ENCODE measurements around the gene COL12A1.

GRCh38 chr6:75106426-75106825 is 99.4 kb downstream of the COL12A1 start:
- no peak for TF ChIP-seq CTCF (IDR thresholded peaks at IDR 0.05; ENCODE audit: extremely low read depth in 1 of 2, insufficient read depth in 1 of 2, low read depth in 1 of 2, low read length in 2 of 2)
- TF ChIP-seq POLR2A (IDR thresholded peaks at IDR 0.05; ENCODE audit: low read depth, low read length), result no peak
- TF ChIP-seq EZH2 (IDR thresholded peaks at IDR 0.05; ENCODE audit: borderline replicate concordance, low read depth, low read length, severe bottlenecking), result no peak
- TF ChIP-seq JUN (IDR thresholded peaks at IDR 0.05; ENCODE audit: borderline replicate concordance, insufficient read depth, insufficient read length, low read depth), result no peak
- TF ChIP-seq MAX (IDR thresholded peaks at IDR 0.05; ENCODE audit: insufficient read depth, insufficient read length), result no peak
- no peak for TF ChIP-seq POLR2AphosphoS5 (IDR thresholded peaks at IDR 0.05; ENCODE audit: insufficient read depth, low read depth, low read length)
- TF ChIP-seq GATA2 (IDR thresholded peaks at IDR 0.05; ENCODE audit: insufficient read depth, insufficient read length, low read depth, low read length), result no peak

Data from endothelial cell of umbilical vein (primary cell).